GM10266 (cell line): Measurements from ENCODE around the gene PRCD.

Experiments used
- DNase-seq: peaks from one replicate; pipeline ENCODE4 v3.0.0; 2012; ENCODE audit errors: extremely low spot score
- TF ChIP-seq, protein P1 (sequence below): IDR thresholded peaks from 2 replicates; pipeline ENCODE4 v1.5.1; 2012; ENCODE audit warnings: mild to moderate bottlenecking, low read depth; ENCODE audit not compliant: control insufficient read depth, insufficient read depth; ENCODE audit errors: missing control alignments

PRCD gene

DNA sequence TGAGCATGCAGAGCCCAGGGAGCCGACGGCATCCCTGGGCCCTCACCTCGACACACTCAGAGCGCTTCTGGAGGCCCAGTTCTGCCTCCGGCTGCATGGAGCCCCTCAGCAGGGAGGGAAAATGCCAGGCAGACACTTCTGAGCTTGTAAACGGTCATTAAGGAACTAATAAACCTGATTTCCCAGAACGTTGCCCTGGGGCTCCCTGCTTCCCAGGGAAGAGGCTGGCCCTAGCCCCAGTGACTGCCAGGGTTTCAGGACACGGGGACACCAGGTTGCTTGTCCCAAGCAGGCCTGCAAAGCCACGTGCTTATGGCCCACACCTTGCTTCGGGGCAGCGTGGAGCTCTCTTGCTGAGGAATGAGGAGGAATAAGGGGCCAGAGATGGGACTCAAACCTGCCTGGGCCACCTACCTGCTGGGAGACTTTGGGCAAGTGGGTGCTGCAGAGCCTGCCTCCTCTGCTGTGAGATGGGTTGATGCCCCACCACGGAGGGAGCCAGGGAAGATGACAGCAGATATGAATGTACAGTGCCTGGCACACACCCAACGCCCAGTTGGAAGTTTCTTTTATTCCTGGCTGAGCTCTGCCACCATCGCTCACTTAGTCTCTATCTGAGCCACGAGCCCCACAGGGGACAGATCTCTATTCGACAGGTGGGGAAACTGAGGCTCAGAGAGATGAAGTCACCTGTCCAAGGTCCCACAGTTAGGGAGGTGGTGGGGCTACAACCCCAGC, 44.0 kb upstream of the PRCD start:
- no peak for DNase-seq
- TF ChIP-seq, protein P1, sequence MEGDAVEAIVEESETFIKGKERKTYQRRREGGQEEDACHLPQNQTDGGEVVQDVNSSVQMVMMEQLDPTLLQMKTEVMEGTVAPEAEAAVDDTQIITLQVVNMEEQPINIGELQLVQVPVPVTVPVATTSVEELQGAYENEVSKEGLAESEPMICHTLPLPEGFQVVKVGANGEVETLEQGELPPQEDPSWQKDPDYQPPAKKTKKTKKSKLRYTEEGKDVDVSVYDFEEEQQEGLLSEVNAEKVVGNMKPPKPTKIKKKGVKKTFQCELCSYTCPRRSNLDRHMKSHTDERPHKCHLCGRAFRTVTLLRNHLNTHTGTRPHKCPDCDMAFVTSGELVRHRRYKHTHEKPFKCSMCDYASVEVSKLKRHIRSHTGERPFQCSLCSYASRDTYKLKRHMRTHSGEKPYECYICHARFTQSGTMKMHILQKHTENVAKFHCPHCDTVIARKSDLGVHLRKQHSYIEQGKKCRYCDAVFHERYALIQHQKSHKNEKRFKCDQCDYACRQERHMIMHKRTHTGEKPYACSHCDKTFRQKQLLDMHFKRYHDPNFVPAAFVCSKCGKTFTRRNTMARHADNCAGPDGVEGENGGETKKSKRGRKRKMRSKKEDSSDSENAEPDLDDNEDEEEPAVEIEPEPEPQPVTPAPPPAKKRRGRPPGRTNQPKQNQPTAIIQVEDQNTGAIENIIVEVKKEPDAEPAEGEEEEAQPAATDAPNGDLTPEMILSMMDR: no peak

DNA sequence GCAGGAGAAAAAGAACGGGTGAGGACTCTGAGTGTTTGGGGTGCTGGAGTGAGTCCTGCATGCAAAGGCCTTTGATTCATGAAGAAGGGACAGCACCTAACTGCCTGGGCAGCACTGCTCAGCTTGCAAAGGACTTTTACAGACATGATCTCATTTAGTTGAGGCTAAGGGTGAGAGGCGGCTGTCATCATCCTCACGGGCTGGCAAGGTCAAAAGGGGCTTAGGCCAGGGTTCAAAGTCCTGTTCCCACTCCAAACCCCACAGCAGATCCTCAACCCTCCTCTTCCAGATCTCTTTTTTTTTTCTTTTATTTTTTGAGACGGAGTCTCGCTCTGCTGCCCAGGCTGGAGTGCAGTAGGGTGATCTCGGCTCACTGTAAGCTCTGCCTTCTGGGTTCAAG, 43.4 kb upstream of the PRCD start:
- DNase-seq: peak; percentile 59
- TF ChIP-seq, protein P1: no peak

DNA sequence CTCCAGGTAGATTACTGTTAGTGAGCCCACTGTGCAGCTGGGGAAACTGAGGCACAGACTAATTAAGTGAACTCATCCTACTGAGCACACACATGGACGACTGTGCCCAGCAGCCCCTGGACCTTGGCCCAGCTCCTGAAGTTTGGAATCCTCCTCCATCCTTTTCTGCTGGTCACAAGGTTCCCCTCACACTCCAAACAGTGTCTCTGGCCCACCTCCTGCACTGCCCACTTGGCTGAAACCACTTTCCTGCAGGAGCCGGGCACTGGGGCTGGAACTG, 42.2 kb upstream of the PRCD start:
- TF ChIP-seq, protein P1: no peak
- no peak for DNase-seq

DNA sequence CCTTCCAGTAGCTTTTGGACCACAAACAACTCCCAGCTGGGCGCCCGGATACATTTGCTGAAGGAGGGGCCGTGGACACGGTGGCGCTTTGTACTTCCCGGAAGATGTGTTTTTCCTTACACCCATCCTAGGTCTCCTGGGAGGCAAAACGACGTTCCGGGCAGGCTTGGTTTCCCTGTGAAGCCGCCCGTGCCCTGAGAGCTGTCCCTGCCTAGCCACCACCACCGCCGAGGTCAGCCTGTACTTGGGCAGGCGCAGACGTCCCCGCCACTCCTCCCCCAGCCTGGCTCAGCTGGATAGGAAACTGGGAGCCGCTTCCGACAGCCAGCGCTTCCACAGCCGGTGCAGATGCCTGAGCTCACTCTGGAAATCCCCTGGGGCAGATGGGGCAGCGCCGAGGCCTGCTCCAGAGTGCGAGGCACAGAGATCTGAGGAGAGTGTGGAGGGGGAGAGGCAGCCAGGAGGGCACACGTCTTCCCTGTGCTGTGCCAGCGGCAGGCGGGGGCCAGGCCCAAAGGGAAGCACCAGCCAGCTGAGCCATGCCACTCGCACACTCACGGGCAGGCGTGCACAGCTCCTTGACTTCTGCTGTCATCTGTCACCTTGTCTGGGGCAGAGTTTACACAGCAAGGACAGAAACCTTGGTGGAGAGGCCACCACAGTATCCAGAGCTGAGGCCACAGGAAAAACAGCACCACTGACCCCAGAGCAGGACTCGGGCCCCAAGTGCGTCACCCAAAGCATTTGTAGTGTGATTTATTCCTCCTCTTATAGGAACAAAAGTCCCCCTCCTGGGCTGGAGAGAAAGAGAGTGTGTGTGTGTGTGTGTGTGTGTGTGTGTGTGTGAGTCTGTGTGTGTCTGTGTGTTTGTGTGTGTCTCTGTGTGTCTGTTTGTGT, 41.6 kb upstream of the PRCD start:
- TF ChIP-seq, protein P1: no peak
- no peak for DNase-seq

DNA sequence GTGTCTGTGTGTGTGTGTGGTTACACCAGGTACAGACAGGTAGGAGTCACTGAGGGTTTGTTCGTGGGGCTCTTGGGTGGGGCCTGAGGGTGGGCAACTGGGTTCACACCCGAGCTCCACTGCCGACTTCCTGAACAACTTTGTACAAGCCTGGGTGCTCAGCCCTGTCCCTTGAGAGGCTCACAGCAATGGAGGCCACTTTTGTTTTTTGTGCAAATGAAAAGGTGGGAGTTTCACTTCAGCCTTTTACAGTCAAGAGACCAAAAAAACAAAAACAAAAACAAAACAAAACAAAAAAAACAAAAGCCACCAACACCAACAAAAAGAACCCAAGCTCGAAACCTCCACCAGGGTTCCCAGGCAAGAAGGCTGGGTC, 41.0 kb upstream of the PRCD start:
- no peak for DNase-seq
- TF ChIP-seq, protein P1: no peak

DNA sequence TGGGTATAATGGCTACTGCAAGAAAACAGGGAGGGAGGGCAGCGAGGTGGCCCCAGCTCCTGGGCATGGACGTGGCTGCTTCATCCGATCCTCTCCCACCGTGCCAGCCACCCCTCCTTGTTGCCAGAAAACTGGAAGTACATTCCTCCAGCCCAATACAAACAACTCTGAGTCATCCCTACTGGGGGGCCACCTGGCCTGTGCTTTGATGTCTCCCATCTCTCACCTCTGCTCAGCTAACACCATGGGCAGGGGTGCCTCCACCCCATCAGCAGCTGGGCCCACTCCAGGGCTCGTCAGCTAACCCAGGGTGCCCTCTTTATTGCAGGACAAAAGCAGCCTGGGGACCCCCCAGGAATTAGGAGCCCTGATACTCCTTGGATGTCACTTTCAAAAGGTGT, 40.6 kb upstream of the PRCD start:
- TF ChIP-seq, protein P1: no peak
- no peak for DNase-seq
